SIG-M5 (cell line): ENCODE results near the gene CYP11A1.

Experiments used
- DNase-seq: peaks from one replicate; lab custom pipeline; 2025; lab: John Stamatoyannopoulos, UW

The CYP11A1 gene

GRCh38 chr15:74367296-74367854 lies at the start of gene CYP11A1:
Gene CYP11A1 (minus strand): TSS chr15:74367646. CDS start chr15:74367585, 61 bp downstream.
- DNase-seq: no peak

DNA sequence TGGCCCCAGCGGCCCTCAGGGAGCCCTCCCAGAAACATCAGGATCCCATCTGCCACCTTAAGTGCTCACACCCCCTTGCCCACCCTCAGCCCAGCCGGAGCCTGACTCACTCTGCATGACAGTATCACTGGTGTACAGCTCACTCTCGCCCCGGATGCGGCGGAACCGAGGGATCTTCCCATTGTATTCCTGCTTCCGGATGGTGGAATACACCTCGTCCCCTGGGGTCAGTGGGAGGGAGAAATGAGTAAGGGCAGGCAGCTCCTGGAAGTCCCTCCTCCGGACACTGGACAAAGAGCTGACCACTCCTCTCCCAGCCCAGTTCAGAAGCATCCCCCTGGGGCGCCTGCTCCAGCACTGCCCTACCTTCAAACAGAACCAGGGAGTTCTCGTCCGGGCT lies 49.8 kb upstream of the CYP11A1 start:
- no peak for DNase-seq

- no peak for DNase-seq
Measured at GRCh38 chr15:74415966-74416916, 48.8 kb upstream of the CYP11A1 start.

GRCh38 chr15:74414603-74415338 lies 47.3 kb upstream of the CYP11A1 start:
- DNase-seq: no peak

DNA sequence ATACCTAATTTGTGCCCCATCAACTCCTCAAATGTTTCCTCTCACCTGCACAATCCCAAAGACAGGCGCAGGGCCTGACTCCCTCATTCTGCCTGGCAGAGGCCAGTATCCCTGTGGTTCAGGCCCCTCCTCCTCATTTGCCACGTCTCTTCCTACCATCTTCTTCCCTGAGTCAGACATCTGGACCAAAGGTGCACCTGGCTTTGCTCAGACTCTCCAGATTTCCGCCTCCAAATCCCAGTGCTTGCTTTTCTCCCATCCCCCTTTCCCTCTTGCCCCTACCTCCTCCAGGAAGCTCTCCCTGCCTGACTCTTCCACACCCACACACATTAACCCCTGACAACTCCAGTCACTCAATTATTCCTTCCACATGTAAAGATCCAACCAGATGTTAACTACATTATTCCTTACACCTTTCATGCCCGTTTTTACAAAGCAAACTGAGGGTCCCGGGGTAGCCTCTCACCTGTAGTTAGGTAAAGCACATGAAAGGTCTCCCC lies 46.7 kb upstream of the CYP11A1 start:
- no peak for DNase-seq

- DNase-seq: no peak
Measured at GRCh38 chr15:74413350-74414080, 46.1 kb upstream of the CYP11A1 start.

DNA sequence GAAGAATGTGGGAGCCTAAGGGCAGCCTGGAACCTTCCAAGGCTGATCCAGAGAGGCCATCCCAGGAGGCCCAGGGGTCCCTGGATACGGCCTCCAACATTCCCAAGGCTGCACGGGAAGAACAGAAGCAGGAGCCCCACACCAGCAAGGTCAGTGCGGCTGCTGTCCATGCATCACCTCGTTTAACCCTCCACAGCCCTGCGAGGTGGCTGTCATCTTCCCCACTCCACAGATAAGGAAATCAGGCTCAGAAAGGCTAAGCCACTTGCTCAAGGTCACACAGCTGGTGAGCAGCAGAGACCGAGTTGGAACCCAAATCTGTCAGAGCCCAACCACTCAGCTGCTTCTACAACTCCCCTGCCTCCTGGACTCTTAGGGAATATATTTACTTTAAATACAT lies 44.7 kb upstream of the CYP11A1 start:
- no peak for DNase-seq

DNA sequence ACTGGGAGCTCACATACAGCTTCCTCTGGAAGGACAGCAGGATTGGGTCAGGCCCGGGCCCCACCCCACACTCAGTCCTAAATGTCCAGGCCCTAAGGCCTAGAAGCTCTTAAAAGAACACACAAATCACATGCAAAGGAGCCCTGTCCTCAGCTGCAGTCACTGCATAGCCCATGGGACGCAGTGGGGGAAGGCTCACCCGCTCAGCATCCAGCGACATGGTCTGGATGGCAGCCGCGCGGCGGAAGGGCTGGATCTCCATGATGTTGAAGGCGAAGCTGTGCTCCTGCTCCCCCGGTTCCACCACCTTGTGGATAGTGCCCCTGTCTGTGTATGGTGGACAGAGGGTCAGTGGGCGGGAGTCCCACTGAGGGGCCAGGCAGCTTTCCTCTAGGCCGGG lies 44.2 kb upstream of the CYP11A1 start:
- no peak for DNase-seq

GRCh38 chr15:74410502-74410901 lies 43.1 kb upstream of the CYP11A1 start:
- no peak for DNase-seq

GRCh38 chr15:74409225-74409624 lies 41.8 kb upstream of the CYP11A1 start:
- no peak for DNase-seq

DNA sequence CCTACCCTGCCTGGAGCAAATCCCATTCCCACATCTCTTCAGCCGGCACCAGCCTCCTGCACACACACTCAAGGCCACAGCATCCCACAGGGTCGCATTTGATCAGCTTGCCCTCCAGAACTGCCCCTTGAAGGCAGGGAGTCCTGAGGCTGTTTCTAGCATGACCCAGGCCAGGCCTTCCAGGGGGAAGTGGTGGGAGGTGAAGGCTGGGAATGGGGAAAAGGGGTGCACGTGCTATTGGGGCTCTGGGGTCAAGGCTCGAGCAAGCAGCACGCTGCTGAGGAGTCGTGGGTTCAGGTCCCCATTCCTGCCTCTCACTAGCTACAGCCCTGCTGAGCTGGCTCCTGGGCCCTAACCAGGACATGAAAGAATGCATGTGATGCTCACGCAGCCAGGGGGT lies 41.4 kb upstream of the CYP11A1 start:
- no peak for DNase-seq

DNA sequence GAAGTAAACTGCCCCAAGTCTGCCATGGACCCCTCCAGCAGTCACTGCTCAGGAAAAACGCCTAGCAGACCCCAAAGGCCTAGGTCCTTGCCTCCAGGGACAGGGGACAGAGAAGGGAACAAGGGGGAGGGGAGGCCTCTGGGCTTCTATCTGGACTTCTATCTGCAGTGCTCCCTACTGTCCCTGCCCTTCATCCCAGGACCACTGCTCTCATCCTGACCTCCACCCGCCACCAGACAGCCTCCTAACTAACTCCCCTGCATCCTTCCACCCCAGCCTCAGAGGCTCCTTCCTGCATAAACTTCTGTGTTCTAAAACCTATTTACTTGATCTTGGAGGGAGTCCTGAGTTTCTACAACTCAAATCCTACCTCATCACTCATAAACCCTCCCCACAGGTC lies 40.9 kb upstream of the CYP11A1 start:
- no peak for DNase-seq

DNA sequence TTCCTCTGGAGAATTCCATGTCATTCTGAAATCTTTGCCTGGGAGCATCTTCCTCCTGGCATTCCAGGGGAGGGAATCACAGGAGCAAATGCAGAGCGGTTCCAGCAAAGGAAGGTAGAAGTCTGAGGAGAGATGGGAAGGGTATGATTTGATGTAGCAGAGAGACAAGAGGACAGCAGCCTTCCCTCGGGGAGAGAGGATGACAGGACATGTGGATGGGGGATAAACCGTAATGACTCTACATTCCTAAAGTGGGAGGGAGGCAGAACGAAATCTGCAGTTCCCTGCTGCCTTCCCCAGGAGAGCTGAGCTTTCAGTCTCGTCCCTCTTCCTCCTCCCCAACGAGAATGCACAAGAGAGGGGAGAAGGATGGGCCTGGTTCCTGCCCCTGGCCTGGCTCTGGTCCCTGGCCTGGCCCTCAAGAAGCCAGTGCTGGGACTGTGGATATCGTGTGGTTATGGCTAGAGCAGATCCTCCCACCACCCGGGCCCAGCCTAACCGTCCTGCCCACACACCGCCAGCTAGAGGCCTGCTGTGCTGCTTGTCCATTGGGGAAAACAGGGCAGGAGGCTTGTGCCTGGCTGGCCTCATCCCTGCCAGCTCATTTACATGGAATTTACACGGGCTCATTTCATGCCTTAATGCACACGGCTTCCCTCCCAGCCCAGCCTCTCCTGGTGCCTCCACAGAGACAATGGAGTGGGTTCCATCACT lies 39.7 kb upstream of the CYP11A1 start:
- DNase-seq: no peak

DNA sequence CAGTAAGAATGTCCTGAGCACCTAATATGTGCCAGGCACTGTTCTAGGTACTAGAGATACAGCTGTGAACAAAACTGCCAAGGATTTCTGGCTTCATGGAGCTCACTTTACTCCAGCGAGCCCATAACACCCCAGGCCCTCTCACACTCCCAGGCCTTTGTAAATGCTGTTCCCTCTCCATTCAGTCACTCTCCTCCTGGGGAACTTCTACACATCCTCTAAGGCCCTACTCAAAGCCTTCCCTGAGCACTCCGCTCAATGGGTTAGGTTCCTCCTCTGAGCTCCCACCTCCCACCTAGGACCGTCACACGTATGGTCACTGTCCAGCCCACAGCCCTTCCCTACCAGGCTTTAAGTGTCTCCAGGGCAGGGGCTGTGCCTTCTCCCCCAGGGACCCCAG lies 39.1 kb upstream of the CYP11A1 start:
- DNase-seq: no peak

- no peak for DNase-seq
Measured at GRCh38 chr15:74405823-74406222, 38.4 kb upstream of the CYP11A1 start.

GRCh38 chr15:74403991-74404563 lies 36.6 kb upstream of the CYP11A1 start:
- DNase-seq: no peak

- DNase-seq: no peak
Measured at GRCh38 chr15:74403588-74403919, 36.1 kb upstream of the CYP11A1 start.

GRCh38 chr15:74402873-74403587 lies 35.6 kb upstream of the CYP11A1 start:
- DNase-seq: no peak

DNA sequence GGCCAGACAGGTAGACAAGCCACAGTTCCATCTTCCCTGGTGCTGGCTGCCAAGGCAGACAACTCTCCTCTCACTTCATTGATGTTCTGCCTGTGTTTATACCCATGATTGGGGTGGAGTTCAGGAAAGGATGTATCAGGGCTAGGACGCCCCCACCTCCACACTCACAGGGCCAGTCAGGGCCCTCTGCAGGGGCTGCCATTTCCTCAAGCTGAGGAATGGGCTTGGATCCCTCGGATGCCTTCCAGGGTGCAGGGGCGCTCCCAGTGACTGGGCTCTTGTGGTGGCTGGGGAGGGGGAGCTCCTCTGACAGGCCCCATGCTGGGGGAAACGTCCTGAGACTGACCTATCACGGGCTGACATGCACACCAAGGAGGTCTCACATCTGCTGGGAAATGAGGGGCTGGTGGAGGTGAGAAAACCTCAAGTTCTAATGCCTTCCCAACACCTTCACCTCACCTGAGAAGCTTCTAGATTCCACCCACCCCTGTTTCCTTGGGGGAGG lies 34.9 kb upstream of the CYP11A1 start:
- no peak for DNase-seq
